GM21717 (cell line): ENCODE measurements around the gene HOXD9.

Experiments
- ATAC-seq: cut with Tn5 transposase; IDR thresholded peaks from one replicate; pipeline ENCODE4 v1.9.1; 2021; ENCODE audit warnings: mild to moderate bottlenecking, moderate library complexity; ENCODE audit not compliant: unreplicated experiment

Gene HOXD9

GRCh38 chr2:176110415-176111308 lies 11.9 kb upstream of the HOXD9 start:
- ATAC-seq = no peak

GRCh38 chr2:176111309-176111663 lies 11.2 kb upstream of the HOXD9 start:
- ATAC-seq = no peak

GRCh38 chr2:176111846-176112374 lies 10.6 kb upstream of the HOXD9 start:
- ATAC-seq = no peak

GRCh38 chr2:176112375-176113302 lies 9.9 kb upstream of the HOXD9 start:
- no peak for ATAC-seq

- no peak for ATAC-seq
Observed at GRCh38 chr2:176114120-176114929, 8.2 kb upstream of the HOXD9 start.

- no peak for ATAC-seq
Observed at GRCh38 chr2:176114930-176115625, 7.4 kb upstream of the HOXD9 start.

- ATAC-seq = no peak
Observed at GRCh38 chr2:176115883-176116813, 6.4 kb upstream of the HOXD9 start, which contains the start of gene HOXD10. HOXD10 (plus strand) TSS chr2:176116778; CDS start chr2:176116834, 56 bp downstream.

- no peak for ATAC-seq
Observed at GRCh38 chr2:176117162-176117822, 5.2 kb upstream of the HOXD9 start.

- no peak for ATAC-seq
Observed at GRCh38 chr2:176117823-176118371, 4.6 kb upstream of the HOXD9 start.

- no peak for ATAC-seq
Observed at GRCh38 chr2:176118601-176119339, 3.7 kb upstream of the HOXD9 start.

- no peak for ATAC-seq
Observed at GRCh38 chr2:176120364-176121189, 1.9 kb upstream of the HOXD9 start.

- no peak for ATAC-seq
Observed at GRCh38 chr2:176121190-176122051, 1.1 kb upstream of the HOXD9 start.

- ATAC-seq = no peak
Observed at GRCh38 chr2:176122052-176122682, 352 bp upstream of the HOXD9 start.

GRCh38 chr2:176123411-176124109 lies 1.0 kb downstream of the HOXD9 start:
- no peak for ATAC-seq
